Kidney epithelial cell (primary cell): ENCODE results near the gene XKR8. TPM values are rescaled to one million over a fixed set of nuclear protein-coding genes. Genes with fewer than 3 reads are reported as not detected.
"Not testable (repeated sequence)": the region's sequence is repeated elsewhere in the genome, so short reads cannot be mapped to it uniquely, and the experiment has no call there.

Source experiments
- DNase-seq: peaks from one replicate; pipeline ENCODE4 v3.0.0-alpha.2; 2010; ENCODE audit warnings: low read depth
- H3K27me3 ChIP-seq: 2 replicates; pipeline ENCODE4 v1.6.0; 2011; ENCODE audit warnings: low read length; ENCODE audit not compliant: control insufficient read depth, insufficient read depth
- H3K36me3 ChIP-seq: 2 replicates; pipeline ENCODE4 v1.5.1; 2011; ENCODE audit warnings: low read length; ENCODE audit not compliant: control insufficient read depth, insufficient read depth
- H3K4me3 ChIP-seq: 2 replicates; pipeline ENCODE4 v1.5.1; 2011; ENCODE audit warnings: low read depth, mild to moderate bottlenecking, control low read depth, low read length
- total RNA-seq: library from RNA; depleted of rRNA; stranded (reverse); fragments of >200 nt; gene quantifications from 2 replicates; pipeline ENCODE4 v1.2.3, GENCODE V29; 2015
- TF ChIP-seq, protein P1 (sequence below): IDR thresholded peaks from 2 replicates; pipeline ENCODE4 v1.5.1; 2011; ENCODE audit warnings: mild to moderate bottlenecking, moderate library complexity, low read length, control low read depth, inconsistent platforms; ENCODE audit not compliant: insufficient read depth, poor library complexity, severe bottlenecking

The XKR8 gene
- total RNA-seq, 1 donor from 2014 or later = 11.7 TPM

DNA sequence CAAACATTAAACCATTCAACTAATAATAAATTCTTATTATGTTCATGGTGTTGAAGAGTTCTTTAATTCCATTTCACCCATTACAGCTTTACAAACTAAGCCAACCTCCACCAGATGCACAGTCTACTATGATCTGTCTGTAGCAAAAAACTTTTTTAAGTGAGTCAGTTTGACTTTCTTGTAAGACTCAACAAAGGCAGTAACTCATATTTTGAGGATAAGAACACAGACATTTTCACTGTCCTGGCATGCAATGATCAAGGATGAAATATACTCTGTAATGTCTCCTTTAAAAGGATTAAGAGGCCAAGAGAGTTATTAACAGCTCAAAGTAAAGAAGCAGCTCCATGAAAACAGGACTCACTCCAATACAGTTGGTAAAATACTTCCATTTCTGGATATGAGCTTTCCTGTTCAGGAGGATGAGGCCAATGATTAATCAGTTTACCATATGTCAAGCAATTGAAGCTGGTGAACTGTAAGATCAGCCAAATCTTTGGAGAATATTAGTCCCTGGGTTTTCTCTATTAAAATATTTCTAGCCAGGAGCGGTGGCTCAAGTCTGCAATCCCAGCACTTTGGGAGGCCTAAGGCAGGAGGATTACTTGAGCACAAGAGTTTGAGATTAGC lies 20.6 kb downstream of the XKR8 start:
- DNase-seq = no peak
- H3K27me3 ChIP-seq = no peaks in the 10 kb centered on the region
- H3K36me3 ChIP-seq = no peaks in the 10 kb centered on the region
- TF ChIP-seq, protein P1, sequence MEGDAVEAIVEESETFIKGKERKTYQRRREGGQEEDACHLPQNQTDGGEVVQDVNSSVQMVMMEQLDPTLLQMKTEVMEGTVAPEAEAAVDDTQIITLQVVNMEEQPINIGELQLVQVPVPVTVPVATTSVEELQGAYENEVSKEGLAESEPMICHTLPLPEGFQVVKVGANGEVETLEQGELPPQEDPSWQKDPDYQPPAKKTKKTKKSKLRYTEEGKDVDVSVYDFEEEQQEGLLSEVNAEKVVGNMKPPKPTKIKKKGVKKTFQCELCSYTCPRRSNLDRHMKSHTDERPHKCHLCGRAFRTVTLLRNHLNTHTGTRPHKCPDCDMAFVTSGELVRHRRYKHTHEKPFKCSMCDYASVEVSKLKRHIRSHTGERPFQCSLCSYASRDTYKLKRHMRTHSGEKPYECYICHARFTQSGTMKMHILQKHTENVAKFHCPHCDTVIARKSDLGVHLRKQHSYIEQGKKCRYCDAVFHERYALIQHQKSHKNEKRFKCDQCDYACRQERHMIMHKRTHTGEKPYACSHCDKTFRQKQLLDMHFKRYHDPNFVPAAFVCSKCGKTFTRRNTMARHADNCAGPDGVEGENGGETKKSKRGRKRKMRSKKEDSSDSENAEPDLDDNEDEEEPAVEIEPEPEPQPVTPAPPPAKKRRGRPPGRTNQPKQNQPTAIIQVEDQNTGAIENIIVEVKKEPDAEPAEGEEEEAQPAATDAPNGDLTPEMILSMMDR = no peak
- H3K4me3 ChIP-seq = no peak overlapping the region

DNA sequence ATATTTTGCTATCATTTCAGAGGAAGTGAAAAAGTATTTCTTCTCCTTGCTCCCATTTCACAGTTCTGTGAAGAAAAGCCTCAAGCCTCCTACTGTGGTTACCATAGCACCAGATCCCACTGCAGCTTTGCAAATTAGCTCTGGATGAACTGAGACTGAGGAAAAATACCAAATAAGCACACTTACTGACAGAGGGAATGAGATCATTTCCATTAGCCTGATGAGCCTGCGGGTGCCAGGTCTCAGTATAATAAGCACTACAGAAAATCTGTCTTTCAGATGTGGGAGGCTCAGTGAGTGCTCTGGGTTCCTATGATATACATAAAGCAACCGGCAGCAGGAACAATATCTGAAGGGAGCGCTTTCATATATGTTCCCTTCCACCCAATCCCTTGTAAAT lies 21.4 kb downstream of the XKR8 start:
- no peak for DNase-seq
- Histone ChIP-seq H3K36me3 (no peaks in the 10 kb centered on the region), H3K4me3 (no peak overlapping the region), H3K27me3 (no peaks in the 10 kb centered on the region)
- TF ChIP-seq, protein P1 = no peak

DNA sequence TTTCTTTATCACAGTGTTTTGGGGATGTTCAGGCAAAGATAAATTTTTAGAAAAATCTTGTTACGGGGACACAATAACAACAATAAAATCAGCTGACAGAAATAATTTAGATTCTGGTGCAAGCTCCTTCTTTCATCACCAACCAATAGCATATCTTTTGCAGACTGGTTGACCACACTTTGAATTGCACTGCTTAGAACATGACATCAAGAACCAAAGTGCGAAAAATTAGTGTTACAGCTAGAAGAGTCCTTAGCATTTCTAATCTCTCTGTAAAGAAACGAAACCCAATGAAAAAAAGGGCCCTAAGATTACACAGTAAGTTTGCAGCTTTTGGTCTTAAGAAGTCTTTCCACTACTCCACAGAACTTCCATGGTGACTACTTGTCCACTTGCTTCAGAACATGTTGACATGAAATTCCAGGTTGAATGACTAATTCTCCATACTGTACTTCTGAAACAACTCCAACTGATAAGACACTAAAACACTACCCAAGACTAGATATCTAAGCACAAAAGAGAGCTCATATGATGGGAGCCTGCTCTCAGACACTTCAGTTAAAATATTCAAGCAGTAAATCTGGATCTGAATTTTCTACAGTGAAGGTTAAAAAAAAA lies 31.3 kb downstream of the XKR8 start:
- TF ChIP-seq, protein P1 = no peak
- Histone ChIP-seq H3K36me3 (peaks cover 1% of the 10 kb centered on the region), H3K4me3 (no peak overlapping the region), H3K27me3 (no peaks in the 10 kb centered on the region)
- no peak for DNase-seq

DNA sequence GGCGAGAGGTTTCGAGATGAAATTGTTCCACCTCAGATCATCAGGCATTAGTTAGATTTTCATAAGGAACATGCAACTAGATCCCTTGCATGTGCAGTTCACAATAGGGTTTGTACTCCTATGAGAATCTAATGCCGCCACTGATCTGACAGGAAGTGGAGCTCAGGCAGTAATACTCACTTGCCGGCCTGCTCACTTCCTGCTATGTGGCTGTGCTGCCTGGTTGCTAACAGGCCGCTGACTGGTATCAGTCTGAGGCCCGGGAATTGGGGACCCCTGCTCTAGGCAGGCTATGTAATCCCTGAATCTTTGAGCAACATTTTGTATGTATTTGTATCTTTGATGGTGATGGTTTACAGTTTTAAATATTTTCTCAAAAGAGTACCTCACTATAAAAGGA lies 32.5 kb downstream of the XKR8 start:
- DNase-seq = no peak
- Histone ChIP-seq H3K36me3 (peaks cover 4% of the 10 kb centered on the region), H3K4me3 (no peak overlapping the region), H3K27me3 (no peaks in the 10 kb centered on the region)
- TF ChIP-seq, protein P1 = no peak

DNA sequence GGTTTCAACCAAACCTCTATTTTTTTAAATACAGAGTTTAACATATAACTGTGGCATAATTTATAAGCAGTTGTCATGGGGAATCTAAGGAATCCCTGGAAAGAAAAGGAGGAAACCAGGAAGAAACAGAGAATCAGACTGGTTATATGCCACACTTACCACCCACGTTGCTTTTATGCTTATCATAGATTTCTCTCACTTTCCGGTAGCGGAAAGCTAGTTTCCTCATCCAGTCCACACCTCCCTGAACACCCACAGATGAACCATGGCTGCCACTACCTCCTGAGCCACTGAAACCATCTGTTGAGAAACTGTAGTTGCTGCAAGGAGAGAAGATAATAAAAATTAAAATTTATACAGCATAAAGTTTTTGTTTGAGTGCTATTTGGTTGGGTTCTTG lies 33.5 kb downstream of the XKR8 start:
- Histone ChIP-seq H3K36me3 (peaks cover 4% of the 10 kb centered on the region), H3K4me3 (no peak overlapping the region)
- TF ChIP-seq, protein P1 = no peak

DNA sequence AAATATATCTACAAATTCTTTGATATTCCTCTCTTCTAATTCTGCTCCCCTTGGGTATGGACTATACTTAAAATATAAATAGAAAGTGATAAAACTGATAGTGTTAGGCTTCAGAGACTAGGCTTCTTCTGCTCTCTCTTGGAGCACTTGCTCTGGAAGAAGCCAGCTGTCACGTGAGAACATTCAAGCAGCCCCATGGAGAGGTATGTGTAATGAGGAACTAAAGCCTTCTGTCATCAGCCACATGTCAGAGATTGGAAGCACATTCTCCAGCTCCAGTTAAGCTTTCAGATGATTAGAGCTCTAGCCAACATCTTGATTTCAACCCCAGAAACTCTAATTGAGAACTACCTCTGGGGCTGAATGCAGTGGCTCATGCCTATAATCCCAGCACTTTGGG lies 34.3 kb downstream of the XKR8 start:
- H3K36me3 ChIP-seq = peaks cover 4% of the 10 kb centered on the region
- no peaks in the 10 kb centered on the region for H3K27me3 ChIP-seq
- TF ChIP-seq, protein P1 = no peak

More for the DNA sequence above, 33.5 kb downstream of the XKR8 start:
- no peak for DNase-seq
- H3K27me3 ChIP-seq = no peaks in the 10 kb centered on the region

DNA sequence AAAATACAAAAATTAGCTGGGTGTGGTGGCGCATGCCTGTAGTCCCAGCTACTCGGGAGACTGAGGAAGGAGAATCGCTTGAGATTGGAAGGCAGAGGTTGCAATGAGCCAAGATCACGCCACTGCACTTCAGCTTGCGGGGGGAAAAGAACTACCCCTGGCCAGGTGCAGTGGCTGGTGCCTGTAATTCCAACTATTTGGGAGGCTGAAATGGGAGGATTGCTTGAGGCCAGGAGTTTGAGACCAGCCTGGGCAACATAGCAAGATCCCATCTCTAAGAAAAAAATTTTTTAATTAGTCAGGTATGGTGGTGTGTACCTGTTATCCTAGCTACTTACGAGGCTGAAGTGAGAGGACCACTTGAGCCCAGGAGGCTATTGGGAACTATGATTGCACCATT lies 34.8 kb downstream of the XKR8 start:
- H3K36me3 ChIP-seq, H3K27me3 ChIP-seq, DNase-seq, H3K4me3 ChIP-seq: not testable (repeated sequence)

More for the DNA sequence above, 34.3 kb downstream of the XKR8 start:
- H3K4me3 ChIP-seq = no peak overlapping the region
- DNase-seq = no peak
